ENCODE data around the gene CDH8. TPM values are rescaled to one million over a fixed set of nuclear protein-coding genes. Genes with fewer than 3 reads are reported as not detected.

CDH8 gene
- total RNA-seq, 1 donor from 2014 or later = 0.69 TPM

DNA sequence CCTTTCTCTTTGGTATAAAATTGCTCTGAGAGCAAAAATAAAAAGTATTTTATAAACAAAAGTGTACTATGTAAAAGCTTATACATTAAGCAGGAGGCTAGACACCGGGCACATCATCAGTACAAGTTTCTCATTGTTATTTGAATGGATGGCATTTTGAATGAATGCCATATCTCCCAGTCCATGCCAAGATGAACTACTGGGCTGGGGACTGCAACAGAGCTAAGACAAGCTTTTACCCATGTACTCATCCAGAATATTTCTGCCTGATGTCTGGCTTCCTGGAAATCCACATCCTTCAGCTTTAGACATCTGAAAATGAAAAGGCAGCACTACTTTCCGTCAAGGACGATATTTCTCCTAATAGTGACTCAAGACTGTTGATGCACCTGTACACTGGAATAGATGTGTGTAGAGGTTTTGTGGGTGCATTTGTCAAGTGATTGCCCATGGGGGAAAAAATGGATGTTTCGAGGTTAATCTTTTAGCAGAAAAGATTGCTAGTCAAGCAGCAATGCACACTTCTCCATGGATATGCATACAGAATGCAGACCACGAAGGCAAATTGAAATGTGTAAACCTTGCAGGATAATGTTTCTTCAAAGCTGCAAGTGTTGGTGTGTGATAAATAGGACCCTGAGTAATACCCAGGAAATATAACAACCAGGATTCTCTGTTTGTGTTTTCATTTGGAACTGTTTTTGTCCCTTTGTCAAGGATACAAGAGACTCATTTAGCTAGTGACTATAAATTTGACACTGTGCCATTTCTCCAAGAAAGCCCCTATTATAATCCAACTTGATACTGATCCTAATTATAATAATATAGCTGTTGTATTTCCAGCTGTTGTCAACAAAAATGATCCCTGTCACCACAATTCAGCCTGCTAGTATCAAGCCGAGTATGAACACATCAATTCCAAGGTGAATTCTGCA lies 173.8 kb downstream of the CDH8 start:
- Mint-ChIP-seq H3K9me3 (peaks cover 5% of the 10 kb centered on the region), H3K4me3 (no peak overlapping the region), H3K36me3 (ENCODE audit: low read depth) (no peaks in the 10 kb centered on the region), H3K27me3 (no peaks in the 10 kb centered on the region), H3K27ac (no peak overlapping the region), H3K4me1 (no peaks in the 10 kb centered on the region)
- TF ChIP-seq CTCF (IDR thresholded peaks at IDR 0.05) = no peak
- intact Hi-C loops (cut with micrococcal nuclease) = no loop called here
- CTCF ChIA-PET = no interaction called here
- DNase-seq (no peak), ATAC-seq (ENCODE audit: low read depth) (no peak)
- POLR2A ChIA-PET = no interaction called here

DNA sequence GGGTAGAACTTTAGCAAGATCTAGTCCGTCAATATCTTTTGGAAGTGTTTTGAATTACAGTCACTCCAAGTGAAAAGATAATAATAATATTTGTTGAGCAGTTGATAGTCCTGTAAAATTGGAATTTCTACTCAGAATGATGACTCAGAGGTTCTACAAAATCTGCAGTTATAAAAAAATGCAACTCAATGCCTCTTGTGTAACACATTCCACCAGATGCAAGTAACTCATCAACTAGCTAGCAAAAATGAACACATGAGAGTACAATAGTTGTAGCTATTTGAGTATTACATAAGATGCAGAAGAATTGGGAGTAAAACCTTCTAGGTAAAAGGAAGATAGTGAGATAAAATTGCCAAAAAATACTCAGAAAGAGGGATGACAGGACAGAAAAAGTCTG lies 177.2 kb downstream of the CDH8 start:
- Mint-ChIP-seq H3K4me3 (no peak overlapping the region), H3K36me3 (ENCODE audit: low read depth) (no peaks in the 10 kb centered on the region), H3K9me3 (peaks cover 5% of the 10 kb centered on the region), H3K27me3 (no peaks in the 10 kb centered on the region), H3K27ac (no peak overlapping the region), H3K4me1 (no peaks in the 10 kb centered on the region)
- intact Hi-C loops (cut with micrococcal nuclease) = no loop called here
- ChIA-PET POLR2A (no interaction called here), CTCF (no interaction called here)
- DNase-seq (no peak), ATAC-seq (ENCODE audit: low read depth) (no peak)
- no peak for TF ChIP-seq CTCF (IDR thresholded peaks at IDR 0.05)

DNA sequence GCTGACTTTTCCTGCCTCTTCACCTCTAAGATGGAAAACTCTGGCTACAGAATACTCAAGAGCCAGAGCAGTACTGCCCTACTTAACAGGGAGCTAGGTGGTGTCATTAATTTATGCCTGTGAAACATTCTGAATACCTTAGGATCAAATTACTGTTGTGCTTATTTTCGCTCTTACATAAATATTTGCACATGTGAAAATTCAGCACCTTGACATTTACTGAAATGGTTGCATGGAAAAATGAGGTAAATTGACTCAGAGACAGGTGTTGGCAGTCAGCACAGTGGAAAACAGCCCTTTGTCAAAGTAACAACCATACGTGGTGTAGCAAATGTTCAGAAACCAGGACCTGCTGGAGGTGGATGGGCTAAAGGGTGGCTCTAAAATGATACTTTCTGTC lies 193.6 kb downstream of the CDH8 start:
- ChIA-PET POLR2A (no interaction called here), CTCF (no interaction called here)
- H3K4me3 Mint-ChIP-seq = no peak overlapping the region
- H3K27me3 Mint-ChIP-seq = no peaks in the 10 kb centered on the region
- H3K4me1 Mint-ChIP-seq = no peaks in the 10 kb centered on the region
- no peak for DNase-seq
- TF ChIP-seq CTCF (IDR thresholded peaks at IDR 0.05) = no peak
- intact Hi-C loops (cut with micrococcal nuclease) = no loop called here
- no peaks in the 10 kb centered on the region for H3K36me3 Mint-ChIP-seq (ENCODE audit: low read depth)
- H3K9me3 Mint-ChIP-seq = no peaks in the 10 kb centered on the region
- no peak overlapping the region for H3K27ac Mint-ChIP-seq
- no peak for ATAC-seq (ENCODE audit: low read depth)

GRCh38 chr16:61836804-61837393 lies 199.3 kb downstream of the CDH8 start:
- Mint-ChIP-seq H3K4me1 (no peaks in the 10 kb centered on the region), H3K36me3 (ENCODE audit: low read depth) (no peaks in the 10 kb centered on the region), H3K27me3 (no peaks in the 10 kb centered on the region), H3K4me3 (no peak overlapping the region), H3K9me3 (peaks cover 2% of the 10 kb centered on the region), H3K27ac (no peak overlapping the region)
- intact Hi-C loops (cut with micrococcal nuclease) = loop anchor here (10.0 kb wide), 1 partner anchor 58 kb away; no protein-coding TSS in a partner anchor
- ChIA-PET POLR2A (no interaction called here), CTCF (no interaction called here)
- TF ChIP-seq CTCF (IDR thresholded peaks at IDR 0.05) = no peak
- ATAC-seq (ENCODE audit: low read depth) = no peak
- DNase-seq = no peak

- no peak for DNase-seq
- no peaks in the 10 kb centered on the region for H3K36me3 Mint-ChIP-seq (ENCODE audit: low read depth)
- TF ChIP-seq CTCF (IDR thresholded peaks at IDR 0.05) = no peak
- H3K27me3 Mint-ChIP-seq = no peaks in the 10 kb centered on the region
- POLR2A ChIA-PET = no interaction called here
- no peak overlapping the region for H3K27ac Mint-ChIP-seq
- H3K4me1 Mint-ChIP-seq = no peaks in the 10 kb centered on the region
- H3K9me3 Mint-ChIP-seq = peaks cover 2% of the 10 kb centered on the region
- CTCF ChIA-PET = no interaction called here
- intact Hi-C loops (cut with micrococcal nuclease) = loop anchor here (10.0 kb wide), 1 partner anchor 61 kb away; no protein-coding TSS in a partner anchor
- no peak overlapping the region for H3K4me3 Mint-ChIP-seq
- ATAC-seq (ENCODE audit: low read depth) = no peak
Observed at GRCh38 chr16:61834082-61834481, 202.2 kb downstream of the CDH8 start.
